OCI-LY7 (cell line): ENCODE results near the gene ALK. TPM values are rescaled to one million over a fixed set of nuclear protein-coding genes. Genes with fewer than 3 reads are reported as not detected.
"Not testable (repeated sequence)": the region's sequence is repeated elsewhere in the genome, so short reads cannot be mapped to it uniquely, and the experiment has no call there.

Experiments
- BruUV-seq: library from RNA; stranded (reverse); fragments of 400-500 nt; replicated peaks from 2 replicates; lab custom pipeline; 2021; lab: Mats Ljungman, UMichigan
- CTCF ChIA-PET: fragments of 300-600 bp; sonication (Branson Sonifier 250); formaldehyde crosslinking; loops from one replicate; lab custom pipeline; 2022; ENCODE audit warnings: antibody characterized with exemption; ENCODE audit not compliant: unreplicated experiment; lab: Charles Lee
- POLR2A ChIA-PET: fragments of 300-600 bp; sonication (Branson Sonifier 250); formaldehyde crosslinking; loops from one replicate; lab custom pipeline; 2022; ENCODE audit warnings: antibody characterized with exemption; lab: Charles Lee
- DNase-seq: peaks from one replicate; pipeline ENCODE4 v3.0.0-alpha.2; 2015; ENCODE audit warnings: low spot score
- H2AFZ ChIP-seq: fragments of 200-600 bp; sonication (generic), shearing (Covaris generic); 2 replicates; pipeline ENCODE4 v1.6.1; 2014; ENCODE audit warnings: mild to moderate bottlenecking, antibody characterized with exemption, low read length, moderate library complexity
- H3K27ac ChIP-seq: fragments of 200-600 bp; sonication (generic); 2 replicates; pipeline ENCODE4 v1.5.1; 2014; ENCODE audit warnings: mixed run types, low read depth, mild to moderate bottlenecking, moderate library complexity, low read length, inconsistent platforms; ENCODE audit not compliant: poor library complexity, severe bottlenecking
- H3K36me3 ChIP-seq: fragments of 200-600 bp; sonication (generic); 2 replicates; pipeline ENCODE4 v1.6.1; 2014; ENCODE audit warnings: mild to moderate bottlenecking, antibody characterized with exemption, low read length, moderate library complexity, mixed read lengths; ENCODE audit not compliant: insufficient read depth
- H3K4me1 ChIP-seq: fragments of 200-600 bp; sonication (generic); 2 replicates; pipeline ENCODE4 v1.5.1; 2014; ENCODE audit warnings: mild to moderate bottlenecking, low read length; ENCODE audit not compliant: insufficient read depth, poor library complexity, severe bottlenecking
- H3K4me2 ChIP-seq: fragments of 200-600 bp; sonication (generic); 2 replicates; pipeline ENCODE4 v1.6.1; 2014; ENCODE audit warnings: mild to moderate bottlenecking, low read length
- H3K4me3 ChIP-seq: fragments of 200-600 bp; sonication (generic); 2 replicates; pipeline ENCODE4 v1.5.1; 2014; ENCODE audit warnings: mild to moderate bottlenecking, low read depth, low read length; ENCODE audit not compliant: poor library complexity, severe bottlenecking
- H3K79me2 ChIP-seq: fragments of 200-600 bp; sonication (generic); 2 replicates; pipeline ENCODE4 v1.6.1; 2016; ENCODE audit warnings: low read depth, mild to moderate bottlenecking, low read length, moderate library complexity, mixed read lengths; ENCODE audit not compliant: insufficient read depth
- H3K9me2 ChIP-seq: fragments of 200-600 bp; sonication (generic); 2 replicates; pipeline ENCODE4 v1.6.1; 2016; ENCODE audit warnings: mild to moderate bottlenecking, low read length, mixed read lengths; ENCODE audit not compliant: insufficient read depth
- H3K9me3 ChIP-seq: fragments of 200-600 bp; sonication (generic); 2 replicates; pipeline ENCODE4 v1.6.1; 2014; ENCODE audit warnings: mild to moderate bottlenecking, mixed run types, low read length, mixed read lengths
- H4K20me1 ChIP-seq: fragments of 200-600 bp; sonication (generic); 2 replicates; pipeline ENCODE4 v1.6.1; 2014; ENCODE audit warnings: mild to moderate bottlenecking, antibody characterized with exemption, low read length, moderate library complexity, mixed read lengths; ENCODE audit not compliant: insufficient read depth
- CTCF ChIP-seq: fragments of 200-600 bp; sonication (generic); conservative IDR thresholded peaks from 2 replicates; pipeline ENCODE4 v1.5.1; 2014; ENCODE audit warnings: mild to moderate bottlenecking, antibody characterized with exemption, low read length, moderate library complexity, mixed read lengths
- EZH2phosphoT487 ChIP-seq: fragments of 200-600 bp; sonication (generic); IDR thresholded peaks from 2 replicates; pipeline ENCODE4 v1.6.1; 2018; ENCODE audit warnings: low read depth, borderline replicate concordance, mild to moderate bottlenecking, mixed run types, antibody characterized with exemption, low read length, moderate library complexity, mixed read lengths
- intact Hi-C: fragments of 100-400 bp; cut with micrococcal nuclease; formaldehyde crosslinking; loops from one replicate; pipeline ENCODE4 v1.10.0; 2022; ENCODE audit not compliant: unreplicated experiment
- total RNA-seq, 2 experiments: library from RNA; depleted of rRNA in 1 of 2; stranded (reverse); fragments of >200 nt in 1 of 2; shearing (Covaris generic) in 1 of 2; gene quantifications; 2 replicates each; pipeline ENCODE4 v1.2.3, GENCODE V29; 2014 to 2022

The ALK gene
- total RNA-seq, 2 experiments from 2014 or later, result 0.09 TPM; not detected in 1

- CTCF ChIA-PET, result no interaction called here
Measured at GRCh38 chr2:29246383-29247300, 674.7 kb downstream of the ALK start.

DNA sequence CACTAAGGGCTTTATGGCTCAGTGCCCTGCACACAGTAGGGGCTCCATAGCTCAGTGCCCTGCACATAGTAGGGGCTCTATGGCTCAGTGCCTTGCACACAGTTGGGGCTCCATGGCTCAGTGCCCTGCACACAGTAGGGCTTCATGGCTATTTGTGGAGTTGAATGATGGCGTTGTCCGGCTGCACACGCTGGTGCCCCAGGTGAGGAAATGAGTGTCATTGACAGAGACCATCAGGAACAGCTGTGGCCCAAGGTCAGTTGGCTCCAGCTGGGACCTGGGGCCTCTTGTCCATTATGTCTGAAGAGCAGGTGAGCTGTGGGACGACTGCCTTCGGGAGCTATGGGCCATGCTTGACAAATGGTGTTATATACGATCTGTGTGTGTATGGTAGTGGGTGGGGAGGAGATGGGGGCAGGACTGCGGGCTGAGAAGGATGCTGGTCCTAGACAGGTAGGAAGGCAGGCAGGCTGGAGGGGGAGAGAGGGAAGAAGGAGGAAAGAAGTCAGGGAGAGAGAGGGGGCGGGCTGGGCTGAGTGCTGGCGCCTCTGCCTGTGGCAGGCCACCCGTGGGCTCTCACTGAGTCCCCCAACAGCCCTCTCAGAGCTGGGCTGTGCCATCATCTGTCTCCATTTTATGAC is 675.5 kb downstream of the ALK start:
- no peak for TF ChIP-seq EZH2phosphoT487
- no peak for TF ChIP-seq CTCF
- ChIA-PET CTCF (no interaction called here), POLR2A (no interaction called here)
- no peaks in the 10 kb centered on the region for H3K9me2 ChIP-seq
- H3K36me3 ChIP-seq, result no peaks in the 10 kb centered on the region
- no peak overlapping the region for H3K4me2 ChIP-seq
- H3K79me2 ChIP-seq, result no peaks in the 10 kb centered on the region
- no peak overlapping the region for H3K4me3 ChIP-seq
- no peaks in the 10 kb centered on the region for H3K4me1 ChIP-seq
- no TSS peak for BruUV-seq
- no peaks in the 10 kb centered on the region for H4K20me1 ChIP-seq
- DNase-seq, result peak; percentile 1
- intact Hi-C loops, result no loop called here
- H3K9me3 ChIP-seq, result no peaks in the 10 kb centered on the region
- H2AFZ ChIP-seq, result no peak overlapping the region
- H3K27ac ChIP-seq, result no peak overlapping the region

More at GRCh38 chr2:29246383-29247300, 674.7 kb downstream of the ALK start:
- Histone ChIP-seq H3K4me2 (no peak overlapping the region), H3K4me1 (no peaks in the 10 kb centered on the region), H3K9me2 (no peaks in the 10 kb centered on the region), H3K9me3 (no peaks in the 10 kb centered on the region), H3K27ac (no peak overlapping the region), H3K36me3 (no peaks in the 10 kb centered on the region), H4K20me1 (no peaks in the 10 kb centered on the region), H3K4me3 (no peak overlapping the region), H3K79me2 (no peaks in the 10 kb centered on the region), H2AFZ (no peak overlapping the region)
- TF ChIP-seq CTCF (no peak), EZH2phosphoT487 (no peak)
- no peak for DNase-seq
- POLR2A ChIA-PET, result no interaction called here
- intact Hi-C loops, result no loop called here
- no TSS peak for BruUV-seq

- H3K36me3 ChIP-seq, H4K20me1 ChIP-seq, H3K79me2 ChIP-seq, H2AFZ ChIP-seq, H3K4me1 ChIP-seq, DNase-seq, BruUV-seq, CTCF ChIA-PET, H3K9me2 ChIP-seq, intact Hi-C loops, H3K4me2 ChIP-seq, H3K27ac ChIP-seq, H3K9me3 ChIP-seq, POLR2A ChIA-PET, H3K4me3 ChIP-seq: not testable (repeated sequence)
Measured at GRCh38 chr2:29245035-29245741, 676.2 kb downstream of the ALK start.
